ENCODE results near the gene GPR65.
"Not testable (repeated sequence)": the region's sequence is repeated elsewhere in the genome, so short reads cannot be mapped to it uniquely, and the experiment has no call there.

Gene GPR65

DNA sequence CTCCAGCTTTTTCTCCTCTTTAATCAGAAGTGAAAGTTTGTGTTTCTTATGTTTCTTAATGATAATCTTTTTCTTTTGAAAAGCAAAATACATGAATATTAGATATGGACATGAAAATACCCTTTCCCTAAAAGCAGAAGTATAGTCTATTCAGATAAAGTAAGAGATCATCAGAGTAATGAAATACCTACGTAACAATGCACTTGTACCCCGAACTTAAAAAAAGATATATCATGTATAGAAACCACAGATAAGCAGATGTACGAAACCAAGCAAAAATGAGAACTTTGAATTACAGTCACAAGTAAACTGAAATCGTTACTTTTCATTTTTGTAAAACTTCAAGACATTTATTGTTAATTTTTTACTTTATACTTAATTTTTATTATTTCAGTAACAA lies 1.5 kb upstream of the GPR65 start:
- no peak for DNase-seq (ENCODE audit: low read depth in 2 of 2, low spot score in 1 of 2)

GRCh38 chr14:88004506-88005036 lies 364 bp upstream of the GPR65 start:
- DNase-seq (ENCODE audit: low read depth in 2 of 2, low spot score in 1 of 2), result no peak

- peak in 1 of 2 donors; percentile 42 for DNase-seq (ENCODE audit: low read depth in 2 of 2, low spot score in 1 of 2)
Observed at GRCh38 chr14:88005978-88006851, 1.3 kb downstream of the GPR65 start.

GRCh38 chr14:88007608-88008007 lies 2.7 kb downstream of the GPR65 start:
- no peak for DNase-seq (ENCODE audit: low read depth in 2 of 2, low spot score in 1 of 2)

- no peak for DNase-seq (ENCODE audit: low read depth in 2 of 2, low spot score in 1 of 2)
Observed at GRCh38 chr14:88008039-88008742, 3.3 kb downstream of the GPR65 start.

GRCh38 chr14:88009486-88009885 lies 4.6 kb downstream of the GPR65 start:
- DNase-seq (ENCODE audit: low read depth in 2 of 2, low spot score in 1 of 2), result no peak

DNA sequence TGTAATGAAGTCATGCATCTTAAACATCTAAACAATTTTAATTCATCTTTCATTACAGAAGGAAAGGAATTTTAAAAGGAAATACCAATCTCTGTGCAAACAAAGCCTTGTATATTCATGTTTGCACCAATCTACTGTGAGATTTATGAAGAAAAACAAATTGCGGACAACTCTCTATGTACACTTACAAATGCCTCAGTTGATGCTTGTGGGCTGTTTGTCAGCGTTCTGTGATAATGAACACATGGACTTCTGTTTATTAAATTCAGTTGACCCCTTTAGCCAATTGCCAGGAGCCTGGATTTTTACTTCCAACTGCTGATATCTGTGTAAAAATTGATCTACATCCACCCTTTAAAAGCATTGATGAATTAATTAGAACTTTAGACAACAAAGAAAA lies 5.4 kb downstream of the GPR65 start:
- no peak for DNase-seq (ENCODE audit: low read depth in 2 of 2, low spot score in 1 of 2)

DNA sequence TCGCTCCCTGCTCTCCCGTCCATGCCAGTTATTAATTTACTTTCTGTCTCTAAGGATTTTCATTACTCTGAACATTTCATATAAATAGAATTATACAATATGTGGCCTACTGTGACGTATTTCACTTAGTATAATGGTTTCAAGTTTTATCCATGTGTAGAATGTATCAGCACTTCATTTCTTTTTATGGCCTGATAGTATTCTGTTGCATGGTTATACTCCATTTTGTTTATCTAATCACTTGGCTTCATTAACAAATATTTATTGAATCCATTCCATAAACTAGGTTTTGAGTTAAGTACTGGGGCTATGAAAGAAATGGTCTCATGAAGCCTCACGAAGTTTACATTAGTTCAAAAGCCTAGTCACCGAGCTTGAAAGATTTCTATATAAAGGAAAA lies 7.6 kb downstream of the GPR65 start:
- DNase-seq (ENCODE audit: low read depth in 2 of 2, low spot score in 1 of 2), result no peak

DNA sequence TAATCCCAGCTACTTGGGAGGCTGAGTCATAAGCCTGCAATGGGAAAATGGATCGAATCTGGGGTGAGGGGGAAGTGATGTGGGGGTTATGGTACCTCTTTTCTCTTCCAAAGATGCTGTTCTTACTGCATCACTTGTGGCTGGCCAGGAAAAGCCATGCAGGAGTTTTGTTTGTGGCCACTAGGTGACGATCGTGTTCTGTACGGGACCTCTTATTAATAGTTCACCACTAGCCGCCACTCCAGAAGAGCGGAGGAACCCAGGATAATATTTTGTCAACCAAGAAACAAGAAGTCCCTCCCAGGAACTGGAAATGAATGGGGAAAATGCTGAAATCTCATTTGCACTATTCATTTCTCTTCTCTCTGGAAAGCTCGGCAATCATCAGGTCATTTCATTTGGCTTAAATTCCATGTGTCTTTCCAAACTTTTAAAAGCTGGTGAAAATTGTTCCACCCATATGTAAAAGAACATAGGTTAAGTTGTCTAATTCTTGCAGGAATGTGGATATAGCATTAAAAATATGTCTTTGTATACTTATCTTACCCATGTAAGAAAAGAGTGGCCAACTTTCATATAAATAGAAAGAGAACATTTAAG lies 8.9 kb downstream of the GPR65 start:
- DNase-seq (ENCODE audit: low read depth in 2 of 2, low spot score in 1 of 2), result no peak

DNA sequence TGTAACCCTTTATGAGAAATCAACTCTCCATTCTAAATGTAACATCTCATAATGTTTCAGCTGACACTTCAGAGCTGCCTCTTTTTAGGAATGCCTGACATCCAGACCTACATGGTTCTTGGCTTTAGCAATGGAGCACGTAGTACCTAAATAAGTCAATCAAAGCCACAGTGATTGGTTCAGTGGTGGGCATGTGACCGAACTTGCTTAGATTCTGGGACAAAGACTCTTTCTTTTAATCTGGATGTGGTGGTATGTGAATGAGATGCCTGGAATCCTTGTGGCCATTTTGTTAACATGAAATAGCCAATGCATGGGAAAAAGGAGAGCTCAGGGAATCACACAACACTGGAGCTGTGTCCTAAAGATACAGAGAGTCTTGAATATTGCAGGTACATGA lies 11.8 kb downstream of the GPR65 start:
- DNase-seq (ENCODE audit: low read depth in 2 of 2, low spot score in 1 of 2), result no peak

DNA sequence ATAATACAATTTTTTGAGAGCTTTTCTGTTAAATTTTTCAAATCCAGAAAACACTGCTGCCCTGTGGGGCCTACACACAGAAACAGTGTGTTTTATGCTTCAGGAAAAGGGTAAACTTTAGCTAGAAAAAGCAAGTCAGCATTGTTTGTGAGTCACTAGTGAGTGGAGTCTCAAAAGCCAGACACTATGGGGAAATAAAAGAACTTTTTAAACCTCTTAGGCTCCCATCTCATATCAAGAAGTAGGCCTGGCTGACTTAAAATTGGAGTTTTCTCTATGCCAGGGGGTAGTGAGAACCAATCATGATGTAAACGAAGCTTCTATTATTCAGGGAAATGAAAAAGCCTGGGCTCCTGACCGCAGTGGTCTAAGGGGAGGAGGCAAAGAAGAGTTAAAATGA lies 12.6 kb downstream of the GPR65 start:
- no peak for DNase-seq (ENCODE audit: low read depth in 2 of 2, low spot score in 1 of 2)

DNA sequence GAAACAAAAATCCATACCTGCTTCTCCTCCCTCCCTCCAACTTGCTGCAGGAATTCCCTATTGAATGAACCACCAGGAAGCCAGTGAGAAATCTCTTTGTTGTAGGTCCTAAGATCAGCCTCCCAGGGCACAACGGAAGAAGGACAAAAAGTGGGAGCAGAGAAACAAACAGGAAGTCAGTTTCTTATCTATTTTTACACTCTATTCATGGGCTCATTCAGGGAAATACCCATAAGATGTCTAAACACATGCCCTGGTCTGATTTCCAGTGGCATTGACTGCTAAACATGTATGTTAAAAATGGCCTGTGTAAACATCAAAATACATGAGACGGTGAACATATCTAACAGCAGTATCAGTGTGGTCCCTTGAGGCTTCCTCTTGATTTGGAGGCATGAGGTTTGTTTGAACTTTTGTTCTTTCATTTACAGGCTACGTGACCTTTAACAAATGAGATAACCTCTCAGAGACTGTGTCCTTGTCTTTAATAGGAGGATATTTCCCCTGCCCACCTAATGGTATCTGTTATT lies 18.8 kb downstream of the GPR65 start:
- DNase-seq (ENCODE audit: low read depth in 2 of 2, low spot score in 1 of 2), result no peak

GRCh38 chr14:88024252-88025086 lies 19.5 kb downstream of the GPR65 start:
- DNase-seq (ENCODE audit: low read depth in 2 of 2, low spot score in 1 of 2), result not testable (repeated sequence)

GRCh38 chr14:88025313-88025712 lies 20.4 kb downstream of the GPR65 start:
- DNase-seq (ENCODE audit: low read depth in 2 of 2, low spot score in 1 of 2), result no peak

DNA sequence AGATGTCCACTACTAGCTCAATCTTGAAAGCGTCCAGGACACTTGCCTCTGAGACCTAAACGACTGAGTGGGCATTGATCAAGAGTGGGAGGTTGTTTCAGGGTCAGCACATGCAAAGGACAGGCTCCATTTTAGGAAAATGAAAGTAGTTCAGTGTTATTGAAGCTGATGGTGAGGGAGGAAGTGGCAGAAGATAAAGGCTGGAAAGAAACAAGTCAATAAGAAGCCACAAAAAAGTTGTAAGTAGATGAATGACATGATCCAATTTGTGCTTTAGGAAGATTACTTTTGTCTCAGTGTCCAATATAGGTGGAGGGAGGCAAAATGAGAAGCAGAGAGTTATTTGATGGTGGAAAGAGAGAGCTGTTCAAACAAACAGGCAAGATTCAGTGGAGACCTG lies 22.0 kb downstream of the GPR65 start:
- no peak for DNase-seq (ENCODE audit: low read depth in 2 of 2, low spot score in 1 of 2)

DNA sequence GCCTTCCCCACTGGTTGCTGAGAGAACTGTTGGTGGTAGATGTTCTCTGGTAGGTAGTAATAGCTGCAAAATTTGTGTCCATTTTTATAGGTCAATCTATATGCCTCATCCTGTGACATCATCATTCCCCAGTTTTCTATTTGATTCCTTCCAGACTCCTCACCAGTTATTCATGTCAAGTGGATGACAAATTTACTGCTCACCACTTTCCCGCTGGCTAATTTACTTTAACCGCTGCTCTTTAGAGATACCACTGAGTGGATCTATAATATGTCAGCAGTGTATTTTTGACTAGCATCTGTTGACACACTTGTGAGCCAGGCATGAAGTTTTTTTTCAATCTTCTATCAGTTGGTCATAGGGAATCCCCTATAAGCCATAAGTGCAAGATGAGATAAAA lies 24.6 kb downstream of the GPR65 start:
- DNase-seq (ENCODE audit: low read depth in 2 of 2, low spot score in 1 of 2), result no peak

DNA sequence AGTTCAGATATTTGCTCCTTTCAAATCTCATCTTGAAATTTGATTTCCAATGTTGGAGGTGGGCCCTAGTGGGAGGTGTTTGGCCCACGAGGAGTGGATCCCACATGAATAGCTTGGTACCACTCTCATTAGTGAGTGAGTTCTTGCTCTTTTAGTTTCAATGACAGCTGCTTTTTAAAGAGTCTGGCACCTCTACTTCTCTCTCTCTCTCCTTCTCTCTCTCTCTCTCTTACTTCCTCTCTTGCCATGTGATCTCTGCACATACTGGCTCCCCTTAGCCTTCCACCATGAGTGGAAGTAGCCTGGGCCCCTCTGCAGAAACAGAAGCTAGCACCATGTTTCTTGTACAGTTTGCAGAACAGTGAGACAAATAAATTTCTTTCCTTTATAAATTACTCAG lies 25.1 kb downstream of the GPR65 start:
- no peak for DNase-seq (ENCODE audit: low read depth in 2 of 2, low spot score in 1 of 2)

- no peak for DNase-seq (ENCODE audit: low read depth in 2 of 2, low spot score in 1 of 2)
Observed at GRCh38 chr14:88030892-88031291, 26.0 kb downstream of the GPR65 start.

DNA sequence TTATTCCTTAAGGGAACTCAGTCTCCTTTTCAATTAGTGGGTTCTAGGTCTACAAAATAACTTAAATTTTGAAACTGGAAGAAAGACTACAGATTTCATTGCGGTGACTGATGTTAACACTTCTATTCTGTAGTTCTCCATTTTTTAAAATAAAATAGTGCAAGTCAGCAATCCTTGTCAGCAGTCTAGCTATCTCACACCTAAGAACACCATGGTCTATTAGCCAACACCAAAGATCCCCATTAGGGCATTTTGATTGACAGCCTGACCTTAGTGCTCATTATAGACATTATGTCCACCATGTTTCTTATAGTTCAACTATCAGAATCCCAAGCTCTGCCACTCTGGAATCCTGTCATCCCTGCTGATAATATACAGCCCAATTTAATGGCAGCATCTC lies 27.4 kb downstream of the GPR65 start:
- no peak for DNase-seq (ENCODE audit: low read depth in 2 of 2, low spot score in 1 of 2)

GRCh38 chr14:88034076-88034475 lies 29.1 kb downstream of the GPR65 start:
- no peak for DNase-seq (ENCODE audit: low read depth in 2 of 2, low spot score in 1 of 2)

DNA sequence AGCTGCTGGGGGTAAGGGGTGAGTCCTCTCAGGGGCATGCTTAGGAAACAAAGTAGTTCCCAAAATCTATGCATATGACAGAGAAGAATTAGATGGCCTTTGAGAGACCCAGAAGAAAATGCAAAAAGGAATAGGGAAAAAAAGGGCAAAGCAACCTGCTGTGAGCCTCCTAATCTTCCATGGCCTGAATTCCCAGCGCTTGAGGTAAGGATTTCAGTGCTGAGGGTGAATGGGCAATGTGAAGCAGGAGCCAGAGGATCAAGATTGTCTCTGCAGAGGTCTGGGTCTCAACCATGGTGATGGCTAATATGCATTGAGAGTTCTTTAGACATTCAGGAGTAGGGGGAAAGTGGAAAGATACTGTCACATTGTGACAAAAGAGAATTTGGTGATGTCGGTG lies 31.5 kb downstream of the GPR65 start:
- no peak for DNase-seq (ENCODE audit: low read depth in 2 of 2, low spot score in 1 of 2)

Measured in stimulated activated CD8-positive, alpha-beta memory T cell treated with anti-CD3 and anti-CD28 coated beads, Interleukin-4, amount 100 ng/mL, for 1 hour (primary cell).